Esophagus muscularis mucosa (tissue), 4 donors: ENCODE results near the gene GNB1. TPM values are rescaled to one million over a fixed set of nuclear protein-coding genes. Genes with fewer than 3 reads are reported as not detected.

Source experiments
- DNase-seq: peaks from one replicate; pipeline ENCODE4 v3.0.0-alpha.2; 2017; ENCODE audit errors: extremely low spot score
- H3K27ac ChIP-seq, 4 donors: fragments of 200-600 bp; sonication (generic); replicated peaks in 1 of 4; 1 replicate in 3 of 4; 2 replicates in 1 of 4; pipeline ENCODE4 v1.5.1; 2016 to 2019; ENCODE audit warnings: mild to moderate bottlenecking in 1 of 4
- H3K27me3 ChIP-seq, 4 donors: fragments of 200-600 bp; sonication (generic); one replicate each; pipeline versions ENCODE4 v1.5.1 to v1.6.0; 2016 to 2019
- H3K36me3 ChIP-seq, 4 donors: fragments of 200-600 bp; sonication (generic); one replicate each; pipeline ENCODE4 v1.5.1; 2016 to 2019
- H3K4me1 ChIP-seq, 4 donors: fragments of 200-600 bp; sonication (generic); one replicate each; pipeline ENCODE4 v1.5.1; 2016 to 2019
- H3K4me3 ChIP-seq, 4 donors: fragments of 200-600 bp; sonication (generic); 1 replicate in 2 of 4; 2 replicates in 2 of 4; pipeline ENCODE4 v1.5.1; 2016 to 2019; ENCODE audit warnings: mild to moderate bottlenecking in 4 of 4, moderate library complexity in 1 of 4
- H3K9me3 ChIP-seq, 4 donors: fragments of 200-600 bp; sonication (generic); 1 replicate in 3 of 4; 2 replicates in 1 of 4; pipeline ENCODE4 v1.5.1; 2016 to 2019
- EP300 ChIP-seq: sonication (generic); formaldehyde crosslinking; IDR thresholded peaks from one replicate; pipeline ENCODE4 v1.6.1; 2017; ENCODE audit warnings: antibody characterized with exemption
- POLR2A ChIP-seq: fragments of 450-650 bp; IDR thresholded peaks from one replicate; pipeline ENCODE4 v1.6.1; 2017; ENCODE audit warnings: antibody characterized with exemption, moderate library complexity, mild to moderate bottlenecking, low read depth
- POLR2AphosphoS5 ChIP-seq, 2 donors: sonication (generic); formaldehyde crosslinking; IDR thresholded peaks; one replicate each; pipeline ENCODE4 v1.6.1; 2017; ENCODE audit warnings: antibody characterized with exemption in 2 of 2
- WGBS: methylation state at CpG from one replicate; pipeline ENCODE4 v1.1.5; 2018; 5-methylcytosine and 5-hydroxymethylcytosine counted together
- intact Hi-C: fragments of 100-400 bp; cut with DNase I; formaldehyde crosslinking; loops from one replicate; pipeline ENCODE4 v1.15.1; 2023
- total RNA-seq, 4 donors: library from RNA; depleted of rRNA; stranded (reverse); fragments of >200 nt; gene quantifications; one replicate each; pipeline versions ENCODE4 v1.1.0 to v1.2.1, GENCODE V29; 2016
- TF ChIP-seq, protein P1 (sequence below), 3 experiments: fragments of 200-600 bp in 2 of 3; fragments of 450-650 bp in 1 of 3; sonication (generic) in 2 of 3; IDR thresholded peaks; one replicate each; pipeline ENCODE4 v1.5.1; 2017 to 2019; ENCODE audit warnings: antibody characterized with exemption in 3 of 3, mild to moderate bottlenecking in 2 of 3, moderate library complexity in 1 of 3

Gene GNB1
- total RNA-seq, 4 donors from 2014 or later = 124 to 166 (median 161) TPM

DNA sequence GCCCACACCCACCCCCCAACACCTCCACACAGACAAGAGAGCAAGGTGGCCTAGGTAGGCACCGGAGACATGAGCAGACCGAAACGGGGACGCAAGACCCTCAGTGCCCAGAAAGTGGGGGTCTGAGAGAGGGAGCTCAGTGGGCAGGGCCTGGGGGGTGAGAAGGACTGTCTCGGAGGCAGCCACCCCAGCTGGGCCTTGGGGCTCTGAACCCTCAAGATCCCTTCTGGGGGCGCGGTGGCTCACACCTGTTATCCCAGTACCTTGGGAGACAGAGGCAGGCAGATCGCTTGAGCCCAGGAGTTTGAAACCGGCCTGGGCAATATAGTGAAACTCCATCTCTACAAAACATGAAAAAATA is 9.1 kb upstream of the GNB1 start:
- Histone ChIP-seq H3K4me1 (peaks cover 4 to 6% (median 5%) of the 10 kb centered on the region in 4 donors), H3K4me3 (no peak overlapping the region), H3K27me3 (peaks cover 0 to 19% (median 8%) of the 10 kb centered on the region in 4 donors), H3K36me3 (no peaks in the 10 kb centered on the region), H3K9me3 (no peaks in the 10 kb centered on the region), H3K27ac (no peak overlapping the region)
- DNase-seq = no peak
- 84% methylated on average over 9 of the region's 9 CpGs for WGBS
- TF ChIP-seq, protein P1, sequence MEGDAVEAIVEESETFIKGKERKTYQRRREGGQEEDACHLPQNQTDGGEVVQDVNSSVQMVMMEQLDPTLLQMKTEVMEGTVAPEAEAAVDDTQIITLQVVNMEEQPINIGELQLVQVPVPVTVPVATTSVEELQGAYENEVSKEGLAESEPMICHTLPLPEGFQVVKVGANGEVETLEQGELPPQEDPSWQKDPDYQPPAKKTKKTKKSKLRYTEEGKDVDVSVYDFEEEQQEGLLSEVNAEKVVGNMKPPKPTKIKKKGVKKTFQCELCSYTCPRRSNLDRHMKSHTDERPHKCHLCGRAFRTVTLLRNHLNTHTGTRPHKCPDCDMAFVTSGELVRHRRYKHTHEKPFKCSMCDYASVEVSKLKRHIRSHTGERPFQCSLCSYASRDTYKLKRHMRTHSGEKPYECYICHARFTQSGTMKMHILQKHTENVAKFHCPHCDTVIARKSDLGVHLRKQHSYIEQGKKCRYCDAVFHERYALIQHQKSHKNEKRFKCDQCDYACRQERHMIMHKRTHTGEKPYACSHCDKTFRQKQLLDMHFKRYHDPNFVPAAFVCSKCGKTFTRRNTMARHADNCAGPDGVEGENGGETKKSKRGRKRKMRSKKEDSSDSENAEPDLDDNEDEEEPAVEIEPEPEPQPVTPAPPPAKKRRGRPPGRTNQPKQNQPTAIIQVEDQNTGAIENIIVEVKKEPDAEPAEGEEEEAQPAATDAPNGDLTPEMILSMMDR (IDR thresholded peaks at IDR 0.05) = no peak
- TF ChIP-seq EP300 (no peak), POLR2A (no peak), POLR2AphosphoS5 (IDR thresholded peaks at IDR 0.05) (no peak)
- intact Hi-C loops = no loop called here

- TF ChIP-seq POLR2AphosphoS5 (IDR thresholded peaks at IDR 0.05) (no peak), EP300 (no peak), POLR2A (no peak)
- TF ChIP-seq, protein P1 (IDR thresholded peaks at IDR 0.05) = no peak
- H3K9me3 ChIP-seq = no peaks in the 10 kb centered on the region
- H3K4me3 ChIP-seq = no peak overlapping the region
- H3K27me3 ChIP-seq = peaks cover 0 to 22% (median 9%) of the 10 kb centered on the region in 4 donors
- WGBS = 37% methylated on average over 4 of the region's 16 CpGs
- no peak for DNase-seq
- intact Hi-C loops = no loop called here
- no peaks in the 10 kb centered on the region for H3K36me3 ChIP-seq
- H3K4me1 ChIP-seq = peaks cover 9 to 11% (median 10%) of the 10 kb centered on the region in 4 donors
- H3K27ac ChIP-seq = no peak overlapping the region
Measured at GRCh38 chr1:1899266-1899966, 8.5 kb upstream of the GNB1 start.

DNA sequence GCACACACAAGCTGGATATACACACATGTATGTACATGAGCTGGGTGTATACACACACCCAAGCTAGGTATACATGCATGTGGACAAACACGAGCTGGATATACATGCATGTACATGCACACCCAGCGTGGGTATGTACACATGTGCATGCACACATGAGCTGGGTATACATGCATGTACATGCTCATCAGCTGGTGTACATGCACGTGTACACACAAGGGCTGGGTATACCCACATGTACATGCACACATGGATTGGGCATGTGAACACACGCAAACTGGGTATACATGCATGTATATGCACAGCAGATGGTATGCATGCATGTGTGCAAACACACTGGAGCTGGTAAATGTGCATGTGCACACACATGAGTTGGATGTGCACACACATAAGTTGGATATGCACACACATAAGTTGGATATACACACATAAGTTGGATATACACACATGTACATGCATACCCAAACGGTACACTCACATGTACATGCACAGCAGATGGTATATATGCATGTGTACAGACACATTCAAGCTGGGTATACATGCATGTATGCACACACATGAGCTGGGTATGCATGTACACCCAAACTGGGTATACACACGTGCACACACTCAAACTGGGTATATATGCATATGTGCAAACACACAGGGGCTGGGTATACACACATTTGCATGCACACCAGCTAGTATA is 7.5 kb upstream of the GNB1 start:
- Histone ChIP-seq H3K27me3 (peaks cover 0 to 22% (median 9%) of the 10 kb centered on the region in 4 donors), H3K36me3 (no peaks in the 10 kb centered on the region), H3K4me1 (peaks cover 16 to 21% (median 19%) of the 10 kb centered on the region in 4 donors), H3K27ac (no peak overlapping the region), H3K4me3 (no peak overlapping the region), H3K9me3 (no peaks in the 10 kb centered on the region)
- intact Hi-C loops = no loop called here
- no peak for DNase-seq
- WGBS = 91% methylated on average over 5 of the region's 6 CpGs
- TF ChIP-seq, protein P1 (IDR thresholded peaks at IDR 0.05) = no peak
- TF ChIP-seq POLR2AphosphoS5 (IDR thresholded peaks at IDR 0.05) (no peak), EP300 (no peak), POLR2A (no peak)

DNA sequence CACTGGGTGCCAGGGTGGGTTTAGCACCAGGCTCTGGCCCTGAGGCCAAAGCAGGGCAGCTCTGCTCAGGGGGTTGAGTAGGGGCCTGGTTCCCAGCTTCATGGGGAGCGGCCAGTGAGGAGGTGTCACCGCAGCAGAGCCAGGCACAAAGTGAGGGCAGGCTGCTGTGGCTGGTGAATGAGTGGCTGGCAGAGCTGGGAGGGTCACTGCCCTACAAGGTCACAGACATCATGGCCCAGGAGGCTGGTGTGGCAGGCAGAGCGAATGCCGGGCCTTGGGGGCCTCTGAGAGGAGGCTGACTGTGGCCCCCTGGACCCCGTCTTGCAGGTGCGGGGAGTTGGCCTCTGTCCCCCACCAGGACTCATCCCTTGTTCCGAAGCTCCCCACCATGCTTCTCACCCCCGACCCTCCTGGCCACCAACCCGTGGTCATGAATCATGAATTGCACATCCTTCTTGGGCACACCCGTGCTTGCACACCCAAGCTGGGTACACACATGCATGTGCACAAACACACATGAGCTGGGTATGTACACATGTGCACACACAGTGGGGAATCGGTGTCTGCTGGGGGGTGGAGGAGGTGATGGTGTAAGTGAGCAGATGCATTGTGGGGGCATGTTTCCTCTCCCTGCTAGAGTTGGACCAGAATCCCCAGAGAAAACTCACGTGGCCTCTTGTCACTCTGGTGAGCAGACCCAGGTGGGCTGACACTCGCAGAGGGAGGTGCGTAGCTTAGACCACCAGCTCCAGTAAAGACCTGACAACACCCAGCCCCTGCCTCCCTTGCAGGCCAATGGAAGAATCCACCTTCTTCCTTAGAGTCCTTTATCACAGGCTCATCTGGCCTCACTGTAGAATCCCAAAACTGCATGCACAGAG is 4.8 kb upstream of the GNB1 start:
- Histone ChIP-seq H3K27me3 (peaks cover 0 to 22% (median 9%) of the 10 kb centered on the region in 4 donors), H3K4me3 (no peak overlapping the region), H3K9me3 (no peaks in the 10 kb centered on the region), H3K36me3 (no peaks in the 10 kb centered on the region), H3K27ac (no peak overlapping the region), H3K4me1 (peaks cover 26 to 41% (median 34%) of the 10 kb centered on the region in 4 donors)
- TF ChIP-seq POLR2A (no peak), POLR2AphosphoS5 (IDR thresholded peaks at IDR 0.05) (no peak), EP300 (no peak)
- TF ChIP-seq, protein P1 (IDR thresholded peaks at IDR 0.05) = no peak
- 66% methylated on average over 12 of the region's 14 CpGs for WGBS
- intact Hi-C loops = no loop called here
- no peak for DNase-seq
